Calu3 (cell line): ENCODE data around the gene OR6J1. TPM values are rescaled to one million over a fixed set of nuclear protein-coding genes. Genes with fewer than 3 reads are reported as not detected.

ENCODE experiments used
- BruUV-seq: library from RNA; stranded (reverse); fragments of 400-500 nt; replicated peaks from 2 replicates; lab custom pipeline; 2021; lab: Mats Ljungman, UMichigan
- CTCF ChIA-PET: fragments of 300-600 bp; sonication (Branson Sonifier 250); formaldehyde crosslinking; loops from one replicate; lab custom pipeline; 2022; ENCODE audit warnings: antibody characterized with exemption; lab: Charles Lee
- DNase-seq: peaks from one replicate; pipeline ENCODE4 v3.0.0; 2022
- H3K27ac Mint-ChIP-seq: one replicate; pipeline ENCODE4 v1.8.0; 2022; ENCODE audit warnings: mixed read lengths; ENCODE audit not compliant: unreplicated experiment
- H3K27me3 Mint-ChIP-seq: one replicate; pipeline ENCODE4 v1.8.0; 2022; ENCODE audit warnings: mixed read lengths; ENCODE audit not compliant: unreplicated experiment
- H3K36me3 Mint-ChIP-seq: one replicate; pipeline ENCODE4 v1.8.0; 2022; ENCODE audit warnings: mild to moderate bottlenecking, moderate library complexity, mixed read lengths; ENCODE audit not compliant: insufficient read depth, unreplicated experiment
- H3K4me1 Mint-ChIP-seq: one replicate; pipeline ENCODE4 v1.8.0; 2022; ENCODE audit warnings: mild to moderate bottlenecking, low read depth, mixed read lengths; ENCODE audit not compliant: unreplicated experiment
- H3K4me3 Mint-ChIP-seq: one replicate; pipeline ENCODE4 v1.8.0; 2022; ENCODE audit warnings: mild to moderate bottlenecking, low read depth, moderate library complexity, mixed read lengths; ENCODE audit not compliant: unreplicated experiment
- H3K9me3 Mint-ChIP-seq: one replicate; pipeline ENCODE4 v1.8.0; 2022; ENCODE audit warnings: low read depth, mixed read lengths; ENCODE audit not compliant: unreplicated experiment
- intact Hi-C: fragments of 100-400 bp; cut with micrococcal nuclease; formaldehyde crosslinking; loops from one replicate; pipeline ENCODE4 v1.10.0; 2022; ENCODE audit not compliant: unreplicated experiment
- total RNA-seq: library from RNA; stranded (reverse); gene quantifications from 2 replicates; pipeline ENCODE4 v1.2.3, GENCODE V29; 2022
- TF ChIP-seq, protein P1 (sequence below): fragments of 200-600 bp; IDR thresholded peaks from one replicate; pipeline ENCODE4 v1.8.0; 2022; ENCODE audit warnings: antibody characterized with exemption; ENCODE audit not compliant: unreplicated experiment

Gene OR6J1
- total RNA-seq, 1 experiment from 2014 or later = not detected

DNA sequence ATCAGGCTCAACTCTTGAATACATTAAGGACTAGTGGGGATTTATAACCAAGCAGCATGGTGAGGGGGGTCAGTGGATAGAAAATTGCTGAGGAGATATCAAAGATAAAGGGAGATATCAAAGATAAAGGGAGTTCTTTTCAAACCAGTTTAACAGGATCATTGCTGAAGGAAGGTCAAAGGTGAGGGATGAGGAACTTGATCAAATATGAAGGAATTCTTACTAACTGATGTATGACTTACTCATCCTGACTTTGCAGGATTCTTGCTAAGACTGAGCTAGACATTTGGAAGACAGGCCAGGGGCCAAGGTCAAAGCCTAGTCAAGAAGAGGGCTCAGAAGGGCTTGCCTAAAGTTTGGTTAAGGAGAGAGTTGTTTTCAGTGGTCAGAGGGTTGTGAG is 41.3 kb downstream of the OR6J1 start:
- intact Hi-C loops = no loop called here
- H3K9me3 Mint-ChIP-seq = no peaks in the 10 kb centered on the region
- no peaks in the 10 kb centered on the region for H3K27me3 Mint-ChIP-seq
- no peak overlapping the region for H3K4me3 Mint-ChIP-seq
- peaks cover 24% of the 10 kb centered on the region for H3K4me1 Mint-ChIP-seq
- peaks cover 12% of the 10 kb centered on the region for H3K36me3 Mint-ChIP-seq
- CTCF ChIA-PET = interaction anchor here (0.7 kb wide), 1 partner anchor 15 kb away, joined by 3 read pairs; no protein-coding TSS in a partner anchor
- no TSS peak for BruUV-seq
- TF ChIP-seq, protein P1, sequence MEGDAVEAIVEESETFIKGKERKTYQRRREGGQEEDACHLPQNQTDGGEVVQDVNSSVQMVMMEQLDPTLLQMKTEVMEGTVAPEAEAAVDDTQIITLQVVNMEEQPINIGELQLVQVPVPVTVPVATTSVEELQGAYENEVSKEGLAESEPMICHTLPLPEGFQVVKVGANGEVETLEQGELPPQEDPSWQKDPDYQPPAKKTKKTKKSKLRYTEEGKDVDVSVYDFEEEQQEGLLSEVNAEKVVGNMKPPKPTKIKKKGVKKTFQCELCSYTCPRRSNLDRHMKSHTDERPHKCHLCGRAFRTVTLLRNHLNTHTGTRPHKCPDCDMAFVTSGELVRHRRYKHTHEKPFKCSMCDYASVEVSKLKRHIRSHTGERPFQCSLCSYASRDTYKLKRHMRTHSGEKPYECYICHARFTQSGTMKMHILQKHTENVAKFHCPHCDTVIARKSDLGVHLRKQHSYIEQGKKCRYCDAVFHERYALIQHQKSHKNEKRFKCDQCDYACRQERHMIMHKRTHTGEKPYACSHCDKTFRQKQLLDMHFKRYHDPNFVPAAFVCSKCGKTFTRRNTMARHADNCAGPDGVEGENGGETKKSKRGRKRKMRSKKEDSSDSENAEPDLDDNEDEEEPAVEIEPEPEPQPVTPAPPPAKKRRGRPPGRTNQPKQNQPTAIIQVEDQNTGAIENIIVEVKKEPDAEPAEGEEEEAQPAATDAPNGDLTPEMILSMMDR = no peak
- no peak for DNase-seq
- no peak overlapping the region for H3K27ac Mint-ChIP-seq

GRCh38 chr14:22601996-22602395 is 42.2 kb downstream of the OR6J1 start:
- no peak overlapping the region for H3K27ac Mint-ChIP-seq

DNA sequence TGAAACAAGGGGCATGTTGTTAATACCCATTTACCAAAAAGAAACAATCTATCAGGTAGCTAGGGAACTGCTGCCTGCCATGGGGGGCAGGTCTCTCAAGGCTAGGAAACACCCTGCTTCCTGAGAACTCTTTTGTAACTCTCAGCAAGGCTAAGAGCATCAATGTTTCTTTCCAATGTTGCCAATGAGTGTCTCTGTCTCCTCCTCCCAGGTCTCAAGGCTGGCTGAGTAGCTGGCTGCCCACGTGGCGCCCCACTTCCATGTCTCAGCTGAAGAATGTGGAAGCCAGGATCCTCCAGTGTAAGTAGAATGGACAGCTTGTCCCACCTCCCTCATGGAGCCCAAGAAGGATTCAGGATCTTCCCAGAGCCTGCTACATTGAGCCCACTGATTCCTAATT is 42.7 kb downstream of the OR6J1 start:
- peaks cover 16% of the 10 kb centered on the region for H3K36me3 Mint-ChIP-seq
- CTCF ChIA-PET = interaction anchor here (1.8 kb wide), 1 partner anchor 12 kb away, joined by 5 read pairs; the partner anchor contains the start of gene DAD1

More at GRCh38 chr14:22601996-22602395, 42.2 kb downstream of the OR6J1 start:
- no peak for DNase-seq
- H3K27me3 Mint-ChIP-seq = no peaks in the 10 kb centered on the region
- no peak overlapping the region for H3K4me3 Mint-ChIP-seq
- peaks cover 16% of the 10 kb centered on the region for H3K36me3 Mint-ChIP-seq
- no TSS peak for BruUV-seq
- intact Hi-C loops = no loop called here
- TF ChIP-seq, protein P1 = no peak
- no peaks in the 10 kb centered on the region for H3K9me3 Mint-ChIP-seq
- peaks cover 24% of the 10 kb centered on the region for H3K4me1 Mint-ChIP-seq
- CTCF ChIA-PET = interaction anchor here (0.5 kb wide), 1 partner anchor 14 kb away, joined by 3 read pairs; no protein-coding TSS in a partner anchor

GRCh38 chr14:22600027-22600426 is 44.1 kb downstream of the OR6J1 start:
- TF ChIP-seq, protein P1 = no peak
- H3K36me3 Mint-ChIP-seq = peaks cover 16% of the 10 kb centered on the region
- peaks cover 24% of the 10 kb centered on the region for H3K4me1 Mint-ChIP-seq
- no peak for DNase-seq
- H3K9me3 Mint-ChIP-seq = no peaks in the 10 kb centered on the region
- intact Hi-C loops = no loop called here
- no peak overlapping the region for H3K27ac Mint-ChIP-seq
- no TSS peak for BruUV-seq
- no peak overlapping the region for H3K4me3 Mint-ChIP-seq
- CTCF ChIA-PET = interaction anchor here (1.4 to 1.8 kb wide), 2 partner anchors 11 to 149 kb away, joined by 3 to 5 read pairs; partner anchors contain the start of gene DAD1
- no peaks in the 10 kb centered on the region for H3K27me3 Mint-ChIP-seq

More for the DNA sequence above, 42.7 kb downstream of the OR6J1 start:
- intact Hi-C loops = no loop called here
- no peak overlapping the region for H3K4me3 Mint-ChIP-seq
- H3K9me3 Mint-ChIP-seq = no peaks in the 10 kb centered on the region
- TF ChIP-seq, protein P1 = no peak
- H3K27ac Mint-ChIP-seq = no peak overlapping the region
- H3K27me3 Mint-ChIP-seq = no peaks in the 10 kb centered on the region
- BruUV-seq = no TSS peak
- peaks cover 24% of the 10 kb centered on the region for H3K4me1 Mint-ChIP-seq
- DNase-seq = no peak
